OCI-LY7 (cell line): ENCODE results near the gene SLC7A11. TPM values are rescaled to one million over a fixed set of nuclear protein-coding genes. Genes with fewer than 3 reads are reported as not detected.
A peak's percentile ranks its signal among the peaks of the same experiment; 100 is the strongest.

Source experiments
- BruUV-seq: library from RNA; stranded (reverse); fragments of 400-500 nt; replicated peaks from 2 replicates; lab custom pipeline; 2021; lab: Mats Ljungman, UMichigan
- CTCF ChIA-PET: fragments of 300-600 bp; sonication (Branson Sonifier 250); formaldehyde crosslinking; loops from one replicate; lab custom pipeline; 2022; ENCODE audit warnings: antibody characterized with exemption; ENCODE audit not compliant: unreplicated experiment; lab: Charles Lee
- POLR2A ChIA-PET: fragments of 300-600 bp; sonication (Branson Sonifier 250); formaldehyde crosslinking; loops from one replicate; lab custom pipeline; 2022; ENCODE audit warnings: antibody characterized with exemption; lab: Charles Lee
- DNase-seq: peaks from one replicate; pipeline ENCODE4 v3.0.0-alpha.2; 2015; ENCODE audit warnings: low spot score
- H2AFZ ChIP-seq: fragments of 200-600 bp; sonication (generic), shearing (Covaris generic); 2 replicates; pipeline ENCODE4 v1.6.1; 2014; ENCODE audit warnings: mild to moderate bottlenecking, antibody characterized with exemption, low read length, moderate library complexity
- H3K27ac ChIP-seq: fragments of 200-600 bp; sonication (generic); 2 replicates; pipeline ENCODE4 v1.5.1; 2014; ENCODE audit warnings: mixed run types, low read depth, mild to moderate bottlenecking, moderate library complexity, low read length, inconsistent platforms; ENCODE audit not compliant: poor library complexity, severe bottlenecking
- H3K36me3 ChIP-seq: fragments of 200-600 bp; sonication (generic); 2 replicates; pipeline ENCODE4 v1.6.1; 2014; ENCODE audit warnings: mild to moderate bottlenecking, antibody characterized with exemption, low read length, moderate library complexity, mixed read lengths; ENCODE audit not compliant: insufficient read depth
- H3K4me1 ChIP-seq: fragments of 200-600 bp; sonication (generic); 2 replicates; pipeline ENCODE4 v1.5.1; 2014; ENCODE audit warnings: mild to moderate bottlenecking, low read length; ENCODE audit not compliant: insufficient read depth, poor library complexity, severe bottlenecking
- H3K4me2 ChIP-seq: fragments of 200-600 bp; sonication (generic); 2 replicates; pipeline ENCODE4 v1.6.1; 2014; ENCODE audit warnings: mild to moderate bottlenecking, low read length
- H3K4me3 ChIP-seq: fragments of 200-600 bp; sonication (generic); 2 replicates; pipeline ENCODE4 v1.5.1; 2014; ENCODE audit warnings: mild to moderate bottlenecking, low read depth, low read length; ENCODE audit not compliant: poor library complexity, severe bottlenecking
- H3K79me2 ChIP-seq: fragments of 200-600 bp; sonication (generic); 2 replicates; pipeline ENCODE4 v1.6.1; 2016; ENCODE audit warnings: low read depth, mild to moderate bottlenecking, low read length, moderate library complexity, mixed read lengths; ENCODE audit not compliant: insufficient read depth
- H3K9me2 ChIP-seq: fragments of 200-600 bp; sonication (generic); 2 replicates; pipeline ENCODE4 v1.6.1; 2016; ENCODE audit warnings: mild to moderate bottlenecking, low read length, mixed read lengths; ENCODE audit not compliant: insufficient read depth
- H3K9me3 ChIP-seq: fragments of 200-600 bp; sonication (generic); 2 replicates; pipeline ENCODE4 v1.6.1; 2014; ENCODE audit warnings: mild to moderate bottlenecking, mixed run types, low read length, mixed read lengths
- H4K20me1 ChIP-seq: fragments of 200-600 bp; sonication (generic); 2 replicates; pipeline ENCODE4 v1.6.1; 2014; ENCODE audit warnings: mild to moderate bottlenecking, antibody characterized with exemption, low read length, moderate library complexity, mixed read lengths; ENCODE audit not compliant: insufficient read depth
- CTCF ChIP-seq: fragments of 200-600 bp; sonication (generic); conservative IDR thresholded peaks from 2 replicates; pipeline ENCODE4 v1.5.1; 2014; ENCODE audit warnings: mild to moderate bottlenecking, antibody characterized with exemption, low read length, moderate library complexity, mixed read lengths
- EZH2phosphoT487 ChIP-seq: fragments of 200-600 bp; sonication (generic); IDR thresholded peaks from 2 replicates; pipeline ENCODE4 v1.6.1; 2018; ENCODE audit warnings: low read depth, borderline replicate concordance, mild to moderate bottlenecking, mixed run types, antibody characterized with exemption, low read length, moderate library complexity, mixed read lengths
- intact Hi-C: fragments of 100-400 bp; cut with micrococcal nuclease; formaldehyde crosslinking; loops from one replicate; pipeline ENCODE4 v1.10.0; 2022; ENCODE audit not compliant: unreplicated experiment
- total RNA-seq, 2 experiments: library from RNA; depleted of rRNA in 1 of 2; stranded (reverse); fragments of >200 nt in 1 of 2; shearing (Covaris generic) in 1 of 2; gene quantifications; 2 replicates each; pipeline ENCODE4 v1.2.3, GENCODE V29; 2014 to 2022

Gene SLC7A11
- total RNA-seq, 2 experiments from 2014 or later = 5.7 to 16.7 TPM

GRCh38 chr4:138118270-138118669, 123.9 kb downstream of the SLC7A11 start:
- 0 out of 2 replicates have a peak, but pooled peaks cover 4% of the 10 kb centered on the region for H3K9me3 ChIP-seq
- H4K20me1 ChIP-seq = no peaks in the 10 kb centered on the region
- no peak overlapping the region for H3K4me3 ChIP-seq
- intact Hi-C loops = no loop called here
- no TSS peak for BruUV-seq
- H3K79me2 ChIP-seq = no peaks in the 10 kb centered on the region
- no peak overlapping the region for H3K27ac ChIP-seq
- POLR2A ChIA-PET = interaction anchor here (0.7 kb wide), 1 partner anchor 38 kb away, joined by 4 read pairs; no protein-coding TSS in a partner anchor
- H2AFZ ChIP-seq = 0 out of 2 replicates have a peak overlapping the region, but pooled peaks have one; percentile 12
- H3K4me2 ChIP-seq = no peak overlapping the region
- CTCF ChIA-PET = no interaction called here
- peaks cover 26% of the 10 kb centered on the region for H3K4me1 ChIP-seq
- TF ChIP-seq EZH2phosphoT487 = no peak
- no peak for TF ChIP-seq CTCF
- no peak for DNase-seq
- H3K9me2 ChIP-seq = no peaks in the 10 kb centered on the region
- H3K36me3 ChIP-seq = no peaks in the 10 kb centered on the region

- no TSS peak for BruUV-seq
- ChIA-PET POLR2A (interaction anchor here (0.5 to 1.6 kb wide), 6 partner anchors 9 to 79 kb away, joined by 3 to 5 read pairs (median 4); no protein-coding TSS in a partner anchor), CTCF (no interaction called here)
- intact Hi-C loops = loop anchor here (2.0 kb wide), 1 partner anchor 76 kb away; no protein-coding TSS in a partner anchor
- peaks cover 40% of the 10 kb centered on the region for H3K4me1 ChIP-seq
- DNase-seq = no peak
- H3K4me3 ChIP-seq = peak overlapping the region; percentile 43
- TF ChIP-seq EZH2phosphoT487 = no peak
- H3K27ac ChIP-seq = peak overlapping the region; percentile 83
- H3K9me3 ChIP-seq = 0 out of 2 replicates have a peak, but pooled peaks cover 5% of the 10 kb centered on the region
- H2AFZ ChIP-seq = peak overlapping the region; percentile 95
- peak overlapping the region; percentile 77 for H3K4me2 ChIP-seq
- no peaks in the 10 kb centered on the region for H3K9me2 ChIP-seq
- no peaks in the 10 kb centered on the region for H3K79me2 ChIP-seq
- no peaks in the 10 kb centered on the region for H3K36me3 ChIP-seq
- H4K20me1 ChIP-seq = no peaks in the 10 kb centered on the region
Observed at GRCh38 chr4:138115053-138115452, 127.1 kb downstream of the SLC7A11 start.

DNA sequence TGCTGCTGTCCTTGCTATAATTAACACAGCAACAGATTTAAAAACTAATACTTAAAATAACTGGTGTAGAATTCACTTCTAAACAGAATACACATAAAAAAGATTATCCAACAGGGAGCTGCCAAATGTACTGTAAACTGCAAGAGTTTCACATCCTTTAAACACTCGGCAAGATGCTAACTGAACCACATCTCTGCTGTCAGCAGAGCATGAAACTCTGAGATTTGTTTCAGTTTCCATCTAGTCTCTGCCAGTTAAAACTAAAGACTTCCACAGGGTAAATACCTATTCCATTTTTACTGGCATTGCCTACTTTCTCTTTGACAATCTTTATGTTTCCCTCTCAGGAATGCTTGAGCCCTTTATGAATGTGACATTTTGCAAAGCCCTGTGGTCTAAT, 127.7 kb downstream of the SLC7A11 start:
- POLR2A ChIA-PET = interaction anchor here (0.5 to 2.1 kb wide), 9 partner anchors 8 to 128 kb away, joined by 3 to 7 read pairs (median 4); partner anchors contain the start of gene SLC7A11
- Histone ChIP-seq H3K4me1 (peaks cover 40% of the 10 kb centered on the region), H3K79me2 (no peaks in the 10 kb centered on the region), H3K4me2 (peak overlapping the region; percentile 77), H3K36me3 (no peaks in the 10 kb centered on the region), H2AFZ (peak overlapping the region; percentile 95; the same call in 1 of the 2 replicates), H4K20me1 (no peaks in the 10 kb centered on the region), H3K9me3 (peaks cover 5% of the 10 kb centered on the region; the same call in 1 of the 2 replicates), H3K27ac (peak overlapping the region; percentile 83), H3K9me2 (no peaks in the 10 kb centered on the region), H3K4me3 (peak overlapping the region; percentile 43)
- no peak for TF ChIP-seq CTCF
- no peak for TF ChIP-seq EZH2phosphoT487
- no TSS peak for BruUV-seq
- intact Hi-C loops = loop anchor here (1.0 to 2.0 kb wide), 2 partner anchors 76 to 128 kb away; partner anchors contain the start of gene SLC7A11
- CTCF ChIA-PET = no interaction called here
- DNase-seq = peak; percentile 87
